ENCODE data around the gene OR52M1. TPM values are rescaled to one million over a fixed set of nuclear protein-coding genes. Genes with fewer than 3 reads are reported as not detected.

Gene OR52M1
- total RNA-seq, 1 experiment from 2014 or later = not detected

- Histone ChIP-seq H3K9ac (ENCODE audit: low read length) (no peak overlapping the region), H4K20me1 (ENCODE audit: low read length) (no peaks in the 10 kb centered on the region), H3K27ac (ENCODE audit: low read length) (no peak overlapping the region), H3K4me2 (ENCODE audit: low read length) (no peak overlapping the region), H3K9me3 (ENCODE audit: low read length) (no peaks in the 10 kb centered on the region), H3F3A (ENCODE audit: low read length, unreplicated experiment) (no peaks in the 10 kb centered on the region), H3K4me1 (ENCODE audit: insufficient read depth, low read length) (no peaks in the 10 kb centered on the region), H3K9me2 (replicated peaks; ENCODE audit: low read length) (no peaks in the 10 kb centered on the region), H3K36me3 (ENCODE audit: low read depth, low read length) (no peaks in the 10 kb centered on the region), H3K4me3 (ENCODE audit: low read length) (no peak overlapping the region), H3K79me2 (ENCODE audit: low read length) (no peaks in the 10 kb centered on the region), H3K27me3 (ENCODE audit: low read length) (no peaks in the 10 kb centered on the region), H2AFZ (ENCODE audit: low read length) (no peak overlapping the region)
- TF ChIP-seq EZH2 (IDR thresholded peaks at IDR 0.05; ENCODE audit: low read length, unreplicated experiment) (no peak), EZH2phosphoT487 (IDR thresholded peaks at IDR 0.05; ENCODE audit: borderline replicate concordance, low read length) (no peak)
- TF ChIP-seq, protein P1, sequence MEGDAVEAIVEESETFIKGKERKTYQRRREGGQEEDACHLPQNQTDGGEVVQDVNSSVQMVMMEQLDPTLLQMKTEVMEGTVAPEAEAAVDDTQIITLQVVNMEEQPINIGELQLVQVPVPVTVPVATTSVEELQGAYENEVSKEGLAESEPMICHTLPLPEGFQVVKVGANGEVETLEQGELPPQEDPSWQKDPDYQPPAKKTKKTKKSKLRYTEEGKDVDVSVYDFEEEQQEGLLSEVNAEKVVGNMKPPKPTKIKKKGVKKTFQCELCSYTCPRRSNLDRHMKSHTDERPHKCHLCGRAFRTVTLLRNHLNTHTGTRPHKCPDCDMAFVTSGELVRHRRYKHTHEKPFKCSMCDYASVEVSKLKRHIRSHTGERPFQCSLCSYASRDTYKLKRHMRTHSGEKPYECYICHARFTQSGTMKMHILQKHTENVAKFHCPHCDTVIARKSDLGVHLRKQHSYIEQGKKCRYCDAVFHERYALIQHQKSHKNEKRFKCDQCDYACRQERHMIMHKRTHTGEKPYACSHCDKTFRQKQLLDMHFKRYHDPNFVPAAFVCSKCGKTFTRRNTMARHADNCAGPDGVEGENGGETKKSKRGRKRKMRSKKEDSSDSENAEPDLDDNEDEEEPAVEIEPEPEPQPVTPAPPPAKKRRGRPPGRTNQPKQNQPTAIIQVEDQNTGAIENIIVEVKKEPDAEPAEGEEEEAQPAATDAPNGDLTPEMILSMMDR (conservative IDR thresholded peaks at IDR 0.05; ENCODE audit: low read depth, low read length) = no peak
- no TSS peak for BruUV-seq (replicated peaks)
- ChIA-PET CTCF (no interaction called here), POLR2A (ENCODE audit: unreplicated experiment) (no interaction called here)
- no peak for DNase-seq
- no peak for ATAC-seq
- intact Hi-C loops (cut with micrococcal nuclease) = no loop called here
Observed at GRCh38 chr11:4559527-4560440, 14.8 kb downstream of the OR52M1 start.

DNA sequence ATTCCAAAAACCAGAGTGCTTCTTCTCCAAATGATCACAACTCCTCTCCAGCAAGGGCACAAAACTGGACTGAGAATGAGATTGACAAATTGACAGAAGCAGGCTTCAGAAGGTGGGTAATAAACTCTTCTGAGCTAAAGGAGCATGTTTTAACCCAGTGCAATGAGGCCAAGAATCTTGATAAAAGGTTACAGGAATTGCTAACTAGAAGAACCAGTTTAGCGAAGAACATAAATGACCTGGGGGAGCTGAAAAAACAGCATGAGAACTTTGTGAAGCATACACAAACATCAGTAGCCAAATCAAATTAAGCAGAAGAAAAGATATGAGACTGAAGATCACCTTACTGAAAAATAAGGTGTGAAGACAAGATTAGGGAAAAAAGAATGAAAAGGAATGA lies 15.5 kb downstream of the OR52M1 start:
- no peak for DNase-seq
- intact Hi-C loops (cut with micrococcal nuclease) = no loop called here
- POLR2A ChIA-PET (ENCODE audit: unreplicated experiment) = no interaction called here

More for the DNA sequence above, 15.5 kb downstream of the OR52M1 start:
- CTCF ChIA-PET = no interaction called here
- BruUV-seq (replicated peaks) = no TSS peak
- Histone ChIP-seq H3K9me2 (replicated peaks; ENCODE audit: low read length) (no peaks in the 10 kb centered on the region), H2AFZ (ENCODE audit: low read length) (no peak overlapping the region), H3K4me2 (ENCODE audit: low read length) (no peak overlapping the region), H3K36me3 (ENCODE audit: low read depth, low read length) (no peaks in the 10 kb centered on the region), H3K4me3 (ENCODE audit: low read length) (no peak overlapping the region), H4K20me1 (ENCODE audit: low read length) (no peaks in the 10 kb centered on the region), H3K9me3 (ENCODE audit: low read length) (no peaks in the 10 kb centered on the region), H3K79me2 (ENCODE audit: low read length) (no peaks in the 10 kb centered on the region), H3K9ac (ENCODE audit: low read length) (no peak overlapping the region), H3F3A (ENCODE audit: low read length, unreplicated experiment) (no peaks in the 10 kb centered on the region), H3K27ac (ENCODE audit: low read length) (no peak overlapping the region), H3K4me1 (ENCODE audit: insufficient read depth, low read length) (no peaks in the 10 kb centered on the region), H3K27me3 (ENCODE audit: low read length) (no peaks in the 10 kb centered on the region)
- ATAC-seq = no peak
- TF ChIP-seq EZH2phosphoT487 (IDR thresholded peaks at IDR 0.05; ENCODE audit: borderline replicate concordance, low read length) (no peak), EZH2 (IDR thresholded peaks at IDR 0.05; ENCODE audit: low read length, unreplicated experiment) (no peak)
- TF ChIP-seq, protein P1 (conservative IDR thresholded peaks at IDR 0.05; ENCODE audit: low read depth, low read length) = no peak

All from PC-3 (cell line).